Inferior parietal cortex (tissue), 1 donor: ENCODE results near the gene WRAP53.

Experiments used
- DNase-seq: peaks from one replicate; pipeline ENCODE4 v3.0.0-alpha.2; 2016; ENCODE audit errors: extremely low spot score

The WRAP53 gene

GRCh38 chr17:7707858-7708750 lies 19.8 kb downstream of the WRAP53 start:
- DNase-seq, result no peak

- no peak for DNase-seq
Measured at GRCh38 chr17:7709031-7709430, 20.8 kb downstream of the WRAP53 start.

- no peak for DNase-seq
Measured at GRCh38 chr17:7710301-7710700, 22.0 kb downstream of the WRAP53 start.

- DNase-seq, result no peak
Measured at GRCh38 chr17:7711051-7711755, 22.9 kb downstream of the WRAP53 start.

- DNase-seq, result no peak
Measured at GRCh38 chr17:7712111-7712771, 24.0 kb downstream of the WRAP53 start.

- DNase-seq, result no peak
Measured at GRCh38 chr17:7713782-7714181, 25.5 kb downstream of the WRAP53 start.

GRCh38 chr17:7714721-7715594 lies 26.7 kb downstream of the WRAP53 start:
- no peak for DNase-seq

GRCh38 chr17:7715936-7716886 lies 27.9 kb downstream of the WRAP53 start:
- DNase-seq, result peak; percentile 32

GRCh38 chr17:7716901-7717755 lies 28.9 kb downstream of the WRAP53 start, which contains the start of gene DNAH2:
TSS of gene DNAH2 (plus strand) at chr17:7717744. CDS start at chr17:7719735, 1,991 bp downstream.
- DNase-seq, result peak; percentile 74

GRCh38 chr17:7717756-7718350 lies 29.6 kb downstream of the WRAP53 start:
- peak; percentile 39 for DNase-seq

GRCh38 chr17:7719661-7720060 lies 31.4 kb downstream of the WRAP53 start:
- no peak for DNase-seq

GRCh38 chr17:7720125-7720524 lies 31.8 kb downstream of the WRAP53 start:
- peak; percentile 17 for DNase-seq

GRCh38 chr17:7721612-7722011 lies 33.3 kb downstream of the WRAP53 start:
- no peak for DNase-seq

GRCh38 chr17:7727886-7728285 lies 39.6 kb downstream of the WRAP53 start:
- DNase-seq, result no peak

GRCh38 chr17:7729816-7730215 lies 41.5 kb downstream of the WRAP53 start:
- DNase-seq, result no peak

- DNase-seq, result no peak
Measured at GRCh38 chr17:7732981-7733539, 44.8 kb downstream of the WRAP53 start.

- DNase-seq, result no peak
Measured at GRCh38 chr17:7737601-7738000, 49.3 kb downstream of the WRAP53 start.

- DNase-seq, result no peak
Measured at GRCh38 chr17:7739746-7740145, 51.5 kb downstream of the WRAP53 start.
